ENCODE results near the gene PKD1L1.

DNA sequence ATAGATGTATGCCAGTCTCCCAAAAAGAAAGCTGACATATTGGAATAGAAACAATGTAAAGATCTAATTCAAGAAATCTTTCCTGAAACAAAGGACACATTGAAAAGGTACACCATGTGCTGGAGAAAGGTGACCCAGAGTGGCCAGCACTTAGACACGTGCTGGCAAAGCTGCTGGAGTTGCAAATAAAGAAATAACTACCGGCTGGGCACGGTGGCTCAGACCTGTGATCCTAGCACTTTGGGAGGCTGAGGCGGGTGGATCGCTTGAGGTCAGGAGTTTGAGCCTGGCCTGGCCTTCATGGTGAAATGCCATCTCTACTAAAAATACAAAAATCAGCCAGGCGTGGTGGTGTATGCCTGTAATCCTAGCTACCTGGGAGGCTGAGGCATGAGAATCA, 35.9 kb downstream of the PKD1L1 start:
- TF ChIP-seq, protein P1, sequence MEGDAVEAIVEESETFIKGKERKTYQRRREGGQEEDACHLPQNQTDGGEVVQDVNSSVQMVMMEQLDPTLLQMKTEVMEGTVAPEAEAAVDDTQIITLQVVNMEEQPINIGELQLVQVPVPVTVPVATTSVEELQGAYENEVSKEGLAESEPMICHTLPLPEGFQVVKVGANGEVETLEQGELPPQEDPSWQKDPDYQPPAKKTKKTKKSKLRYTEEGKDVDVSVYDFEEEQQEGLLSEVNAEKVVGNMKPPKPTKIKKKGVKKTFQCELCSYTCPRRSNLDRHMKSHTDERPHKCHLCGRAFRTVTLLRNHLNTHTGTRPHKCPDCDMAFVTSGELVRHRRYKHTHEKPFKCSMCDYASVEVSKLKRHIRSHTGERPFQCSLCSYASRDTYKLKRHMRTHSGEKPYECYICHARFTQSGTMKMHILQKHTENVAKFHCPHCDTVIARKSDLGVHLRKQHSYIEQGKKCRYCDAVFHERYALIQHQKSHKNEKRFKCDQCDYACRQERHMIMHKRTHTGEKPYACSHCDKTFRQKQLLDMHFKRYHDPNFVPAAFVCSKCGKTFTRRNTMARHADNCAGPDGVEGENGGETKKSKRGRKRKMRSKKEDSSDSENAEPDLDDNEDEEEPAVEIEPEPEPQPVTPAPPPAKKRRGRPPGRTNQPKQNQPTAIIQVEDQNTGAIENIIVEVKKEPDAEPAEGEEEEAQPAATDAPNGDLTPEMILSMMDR (optimal IDR thresholded peaks at IDR 0.05 in 1 of 3, IDR thresholded peaks at IDR 0.05 in 1 of 3, conservative IDR thresholded peaks at IDR 0.05 in 1 of 3; ENCODE audit: extremely low read depth in 1 of 3, insufficient read depth in 2 of 3, low read length in 3 of 3): no peak
- no peak for TF ChIP-seq EZH2 (IDR thresholded peaks at IDR 0.05; ENCODE audit: low read length)
